Activated CD4-positive, CD25-positive, alpha-beta regulatory T cell treated with anti-CD3 and anti-CD28 coated beads, Interleukin-2, amount 50 U/mL, for 16 hours (primary cell): ENCODE measurements around the gene CIAPIN1.
"Not testable (repeated sequence)": the region's sequence is repeated elsewhere in the genome, so short reads cannot be mapped to it uniquely, and the experiment has no call there.

Source experiments
- DNase-seq: peaks from one replicate; pipeline ENCODE4 v3.0.0-alpha.2; 2020; ENCODE audit warnings: low read depth, low spot score

The CIAPIN1 gene

GRCh38 chr16:57440551-57440950, 6.6 kb downstream of the CIAPIN1 start:
- DNase-seq, result not testable (repeated sequence)

- DNase-seq, result not testable (repeated sequence)
These were observed 7.2 kb downstream of the CIAPIN1 start for GRCh38 chr16:57439947-57440346.

- DNase-seq, result no peak
These were observed 11.3 kb downstream of the CIAPIN1 start for GRCh38 chr16:57435838-57436237.

GRCh38 chr16:57434003-57434402, 13.2 kb downstream of the CIAPIN1 start:
- DNase-seq, result no peak

- DNase-seq, result no peak
These were observed 14.2 kb downstream of the CIAPIN1 start for GRCh38 chr16:57432989-57433388.

GRCh38 chr16:57432505-57432904, 14.7 kb downstream of the CIAPIN1 start:
- no peak for DNase-seq

GRCh38 chr16:57430955-57431354, 16.2 kb downstream of the CIAPIN1 start:
- DNase-seq, result no peak

- no peak for DNase-seq
These were observed 19.4 kb downstream of the CIAPIN1 start for GRCh38 chr16:57427824-57428223.

GRCh38 chr16:57427307-57427706, 19.9 kb downstream of the CIAPIN1 start:
- no peak for DNase-seq

GRCh38 chr16:57426356-57426755, 20.8 kb downstream of the CIAPIN1 start:
- DNase-seq, result no peak

- DNase-seq, result no peak
These were observed 22.6 kb downstream of the CIAPIN1 start for GRCh38 chr16:57424583-57424982.

GRCh38 chr16:57423152-57423551, 24.0 kb downstream of the CIAPIN1 start:
- DNase-seq, result no peak

GRCh38 chr16:57422026-57422944, 24.9 kb downstream of the CIAPIN1 start:
- DNase-seq, result no peak

GRCh38 chr16:57419506-57419905, 27.7 kb downstream of the CIAPIN1 start:
- no peak for DNase-seq

- no peak for DNase-seq
These were observed 31.1 kb downstream of the CIAPIN1 start for GRCh38 chr16:57416084-57416483.

GRCh38 chr16:57413733-57414132, 33.5 kb downstream of the CIAPIN1 start:
- no peak for DNase-seq

GRCh38 chr16:57413301-57413730, 33.9 kb downstream of the CIAPIN1 start:
- no peak for DNase-seq

GRCh38 chr16:57412584-57412983, 34.6 kb downstream of the CIAPIN1 start:
- DNase-seq, result no peak

- DNase-seq, result no peak
These were observed 35.7 kb downstream of the CIAPIN1 start for GRCh38 chr16:57411362-57411976.

- DNase-seq, result no peak
These were observed 37.2 kb downstream of the CIAPIN1 start for GRCh38 chr16:57409870-57410587.

- no peak for DNase-seq
These were observed 38.1 kb downstream of the CIAPIN1 start for GRCh38 chr16:57409065-57409464.
